ENCODE measurements around the gene DSN1.

DSN1 gene

DNA sequence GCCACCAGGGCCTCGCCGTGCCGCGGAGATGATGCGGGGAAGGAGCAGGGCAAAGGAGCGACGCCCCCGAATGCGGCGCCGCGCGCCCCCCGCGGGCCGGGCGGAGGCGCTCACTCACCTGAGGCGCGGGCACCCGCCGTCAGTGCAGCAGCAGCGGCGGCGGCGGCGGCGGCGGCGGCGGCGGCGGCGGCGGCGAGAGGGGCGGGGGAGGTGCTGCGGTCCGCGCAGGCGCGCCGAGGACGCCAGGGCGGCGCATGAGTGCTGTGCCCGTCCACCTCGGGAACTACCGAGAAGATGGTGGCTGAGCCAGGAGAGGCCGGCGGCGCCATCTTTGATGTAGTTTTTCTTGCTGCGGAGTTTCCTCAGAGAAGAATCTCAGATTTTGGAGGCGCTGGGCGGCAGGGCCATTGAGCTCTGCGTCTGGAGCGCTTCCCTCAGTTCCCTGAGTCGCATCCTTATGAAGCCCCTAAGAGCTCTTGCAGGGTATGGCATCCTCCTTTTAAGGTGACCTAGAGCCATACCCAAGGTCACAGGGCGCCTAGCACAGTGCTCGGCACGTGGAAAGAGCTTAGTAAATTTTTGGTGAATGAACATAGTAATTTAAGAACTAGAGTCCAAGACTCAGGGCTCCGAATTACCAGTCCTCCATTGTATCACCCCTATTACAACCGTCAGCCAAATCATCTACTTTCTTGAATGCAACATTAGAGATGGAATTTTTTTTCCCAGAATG, 27.5 kb downstream of the DSN1 start, which contains the start of gene NDRG3:
NDRG3 (minus strand) TSS at position 164 of the 733 bp plus-strand sequence. CDS start 24,355 bp downstream, outside the sequence.
- peak; percentile 94 for DNase-seq

GRCh38 chr20:36745234-36745926, 28.2 kb downstream of the DSN1 start:
- peak; percentile 17 for DNase-seq

GRCh38 chr20:36744764-36745191, 28.8 kb downstream of the DSN1 start:
- no peak for DNase-seq

DNA sequence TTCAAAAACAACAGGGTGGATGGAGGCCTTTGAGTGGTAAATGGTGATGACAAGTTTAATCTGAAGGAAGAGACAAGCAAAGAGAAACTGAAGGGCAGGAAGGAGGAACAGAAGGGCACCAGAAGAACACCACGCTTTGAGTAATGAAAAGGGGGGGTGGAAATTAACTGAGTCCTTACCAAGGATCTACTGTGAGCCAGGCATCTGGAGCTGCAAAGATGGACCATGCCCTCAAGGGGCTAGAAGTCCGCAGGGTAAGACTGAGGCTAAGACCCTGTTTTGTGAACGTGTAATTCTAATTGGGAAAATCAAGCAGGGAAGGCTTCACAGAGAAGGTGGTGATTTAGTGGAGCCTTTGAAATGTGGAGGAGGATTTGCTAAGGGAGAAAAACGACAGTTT, 29.3 kb downstream of the DSN1 start:
- DNase-seq, result no peak

GRCh38 chr20:36742558-36742957, 31.0 kb downstream of the DSN1 start:
- DNase-seq, result no peak

DNA sequence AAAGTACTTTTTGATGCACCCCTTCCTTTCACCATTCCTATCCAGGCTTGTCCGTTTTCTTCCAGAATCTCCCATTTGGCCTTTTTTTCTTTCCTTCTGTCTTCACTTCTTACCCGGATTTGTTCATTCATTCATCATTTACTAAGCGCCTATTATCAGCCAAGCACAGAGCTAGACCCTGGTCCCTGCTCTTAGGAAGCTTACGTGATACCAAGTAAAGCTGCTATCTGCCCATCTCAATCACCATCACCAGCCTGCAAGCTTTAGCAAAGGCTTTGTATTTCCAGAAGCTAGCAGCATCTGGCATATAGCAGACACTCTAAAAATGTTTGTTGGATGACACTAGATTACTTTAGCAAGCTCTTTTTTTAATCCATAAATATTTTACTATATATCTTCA, 32.5 kb downstream of the DSN1 start:
- no peak for DNase-seq

DNA sequence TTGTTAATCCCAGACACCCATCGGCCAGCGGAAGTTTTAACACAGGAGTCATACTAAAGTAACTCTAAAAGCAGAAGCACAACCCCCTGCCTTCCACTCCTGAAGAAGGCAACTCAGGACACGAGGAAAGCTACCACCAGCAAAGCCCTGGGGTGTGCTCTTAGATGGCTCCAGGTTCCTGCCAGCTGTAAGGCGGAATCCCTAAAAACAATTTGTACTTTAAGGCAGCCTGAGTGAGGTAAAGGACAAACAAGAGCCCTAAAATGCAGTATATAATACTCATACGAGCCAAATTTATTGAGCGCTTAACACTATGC, 36.4 kb downstream of the DSN1 start:
- no peak for DNase-seq

GRCh38 chr20:36736451-36737182, 36.9 kb downstream of the DSN1 start:
- DNase-seq, result no peak

- DNase-seq, result no peak
Measured at GRCh38 chr20:36732456-36732855, 41.1 kb downstream of the DSN1 start.

- DNase-seq, result no peak
Measured at GRCh38 chr20:36728986-36729385, 44.6 kb downstream of the DSN1 start.

DNA sequence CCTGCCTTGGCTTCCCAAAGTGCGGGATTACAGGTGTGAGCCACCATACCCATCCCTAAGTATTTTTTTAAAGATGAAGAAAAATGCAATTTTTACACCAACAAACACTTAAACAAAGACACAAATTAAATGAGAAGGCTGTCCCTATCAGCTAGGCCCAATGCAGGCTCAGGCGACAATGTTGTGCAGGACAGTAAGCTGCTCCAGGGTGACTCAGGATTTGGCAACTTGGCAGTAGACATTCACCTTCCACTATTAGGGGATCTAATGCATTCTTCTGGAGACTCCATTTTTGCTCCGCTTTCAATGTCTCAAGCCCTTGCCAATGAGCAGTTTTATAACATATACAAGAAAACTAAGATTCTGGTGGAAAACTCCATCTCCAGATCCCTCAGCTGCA, 47.4 kb downstream of the DSN1 start:
- DNase-seq, result no peak

DNA sequence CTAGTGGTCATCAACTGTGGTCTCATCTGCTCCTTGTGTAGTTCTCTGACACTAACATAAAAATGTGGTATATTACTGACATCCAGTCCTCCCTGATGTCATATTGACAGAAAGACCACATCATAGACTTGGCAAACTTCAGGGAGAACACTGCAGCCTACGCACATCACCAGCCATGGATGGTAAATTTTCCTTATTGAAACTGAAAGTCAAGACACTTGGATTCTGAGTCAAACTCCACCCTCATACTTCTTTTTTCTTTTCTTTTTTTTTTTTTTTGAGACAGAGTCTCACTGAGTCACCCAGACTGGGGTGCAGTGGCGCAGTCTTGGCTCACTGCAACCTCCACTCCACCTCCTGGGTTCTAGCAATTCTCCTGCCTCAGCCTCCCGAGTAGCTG, 53.1 kb downstream of the DSN1 start:
- no peak for DNase-seq

DNA sequence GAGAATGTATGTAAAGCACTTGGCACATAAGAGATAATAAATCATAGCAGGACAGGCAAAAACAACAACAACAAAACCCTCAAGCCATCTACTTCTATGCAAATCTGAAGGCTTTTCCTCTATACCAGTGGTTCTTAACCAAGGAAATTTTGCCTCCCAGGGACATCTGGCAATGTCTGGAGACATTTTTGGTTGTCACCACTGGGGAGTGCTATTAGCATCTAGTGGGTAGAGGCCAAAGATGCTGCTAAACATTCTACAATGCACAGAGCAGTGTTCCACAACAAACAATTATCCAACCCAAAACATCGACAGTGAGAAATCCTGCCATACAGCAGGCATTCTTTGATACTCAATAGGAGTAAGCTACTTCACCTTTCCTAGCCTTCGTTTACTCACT, 55.9 kb downstream of the DSN1 start:
- DNase-seq, result peak; percentile 23

- no peak for DNase-seq
Measured at GRCh38 chr20:36717021-36717420, 56.5 kb downstream of the DSN1 start.

- DNase-seq, result no peak
Measured at GRCh38 chr20:36712775-36713174, 60.8 kb downstream of the DSN1 start.

GRCh38 chr20:36709126-36709525, 64.4 kb downstream of the DSN1 start:
- DNase-seq, result no peak

GRCh38 chr20:36703530-36703929, 70.0 kb downstream of the DSN1 start:
- no peak for DNase-seq

Data from CD4-positive, alpha-beta T cell treated with Interleukin-4 for 4 hours (primary cell).